Fibroblast of lung (primary cell): ENCODE data around the gene HVCN1.

Experiments
- CTCF ChIP-seq, 2 donors: IDR thresholded peaks in 1 of 2; conservative IDR thresholded peaks in 1 of 2; 1 replicate in 1 of 2; 2 replicates in 1 of 2; pipeline ENCODE4 v1.5.1; 2011 to 2012; ENCODE audit warnings: low read length in 2 of 2, control low read depth in 1 of 2, inconsistent platforms in 1 of 2, low read depth in 1 of 2, mild to moderate bottlenecking in 1 of 2
- EZH2 ChIP-seq: IDR thresholded peaks from 2 replicates; pipeline ENCODE4 v1.5.1; 2012; ENCODE audit warnings: low read length, control low read depth, mild to moderate bottlenecking; ENCODE audit errors: missing control alignments

- TF ChIP-seq CTCF (conservative IDR thresholded peaks at IDR 0.05 in 1 of 2, IDR thresholded peaks at IDR 0.05 in 1 of 2; ENCODE audit: low read depth in 1 of 2, low read length in 2 of 2): no peak
- TF ChIP-seq EZH2: no peak
These were observed 75.7 kb downstream of the HVCN1 start for GRCh38 chr12:110613071-110613770.
